Endometrial microvascular endothelial cells (primary cell): ENCODE data around the gene PROCR. TPM values are rescaled to one million over a fixed set of nuclear protein-coding genes. Genes with fewer than 3 reads are reported as not detected.
"Not testable (repeated sequence)": the region's sequence is repeated elsewhere in the genome, so short reads cannot be mapped to it uniquely, and the experiment has no call there.

Experiments used
- in situ Hi-C: cut with HindIII; loops from 2 replicates; pipeline ENCODE4 v1.10.0; 2017; ENCODE audit warnings: low sequenced_read_pairs, low pct_unique_long_range_greater_than_20kb; ENCODE audit errors: inconsistent ontology term
- total RNA-seq: library from RNA; depleted of rRNA; stranded (reverse); fragments of >200 nt; gene quantifications from one replicate; pipeline ENCODE4 v1.2.3, GENCODE V29; 2015; ENCODE audit errors: inconsistent ontology term

PROCR gene
- total RNA-seq, 1 donor from 2014 or later = 344 TPM

- in situ Hi-C loops = no loop called here
These were observed 14.9 kb upstream of the PROCR start for GRCh38 chr20:35156978-35157377.

DNA sequence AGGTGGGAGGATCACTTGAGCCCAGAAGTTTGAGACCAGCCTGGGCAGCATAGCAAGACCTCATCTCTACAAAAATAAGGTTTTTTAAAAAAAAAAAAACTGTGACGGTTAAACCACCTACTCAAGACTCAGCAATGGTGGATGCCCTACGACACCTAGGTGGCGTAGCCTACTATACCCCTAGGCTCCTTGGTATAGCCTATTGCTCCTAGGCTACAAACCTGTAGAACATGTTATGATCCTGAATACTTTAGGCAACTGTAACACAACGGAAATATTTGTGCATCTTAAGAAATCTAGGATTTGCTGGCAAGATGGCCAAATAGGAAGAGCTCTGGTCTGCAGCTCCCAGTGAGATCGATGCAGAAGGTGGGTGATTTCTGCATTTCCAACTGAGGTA is 11.5 kb upstream of the PROCR start:
- in situ Hi-C loops = not testable (repeated sequence)

DNA sequence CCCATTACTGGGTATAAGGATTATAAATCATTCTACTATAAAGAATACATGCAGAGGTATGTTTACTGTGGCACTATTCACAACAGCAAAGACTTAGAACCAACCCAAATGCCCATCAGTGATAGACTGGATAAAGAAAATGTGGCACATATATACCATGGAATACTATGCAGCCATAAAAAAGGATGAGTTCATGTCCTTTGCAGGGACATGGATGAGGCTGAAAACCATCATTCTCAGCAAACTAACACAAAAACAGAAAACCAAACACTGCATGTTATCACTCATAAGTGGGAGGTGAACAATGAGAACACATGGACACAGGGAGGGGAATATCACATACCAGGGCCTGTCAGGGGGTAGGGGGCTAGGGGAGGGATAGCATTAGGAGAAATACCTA is 7.3 kb upstream of the PROCR start:
- in situ Hi-C loops = not testable (repeated sequence)

- in situ Hi-C loops = no loop called here
These were observed 6.4 kb upstream of the PROCR start for GRCh38 chr20:35165221-35166185.

- in situ Hi-C loops = no loop called here
These were observed 5.5 kb upstream of the PROCR start for GRCh38 chr20:35166242-35166830.

GRCh38 chr20:35167787-35168186 is 4.1 kb upstream of the PROCR start:
- in situ Hi-C loops = no loop called here

- in situ Hi-C loops = not testable (repeated sequence)
These were observed 3.0 kb upstream of the PROCR start for GRCh38 chr20:35168701-35169409.

DNA sequence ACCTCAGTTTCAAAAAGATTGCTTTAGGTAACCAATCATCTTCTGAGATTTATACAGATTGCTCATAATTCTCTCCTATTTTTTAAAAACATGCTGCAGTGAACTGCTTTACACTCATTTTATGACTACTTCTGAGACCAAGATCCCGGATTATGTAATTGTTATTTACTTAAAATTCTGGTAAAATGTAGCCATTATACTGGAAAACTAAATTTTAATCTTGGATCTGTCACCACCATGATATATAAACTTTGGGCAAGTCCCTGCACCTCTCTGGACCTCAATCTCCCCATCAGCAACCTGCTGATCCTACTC is 477 bp upstream of the PROCR start:
- in situ Hi-C loops = no loop called here

GRCh38 chr20:35172434-35172806 is 548 bp downstream of the PROCR start:
- in situ Hi-C loops = no loop called here

GRCh38 chr20:35173576-35174192 is 1.8 kb downstream of the PROCR start:
- in situ Hi-C loops = no loop called here

GRCh38 chr20:35174458-35175216 is 2.8 kb downstream of the PROCR start:
- in situ Hi-C loops = no loop called here

DNA sequence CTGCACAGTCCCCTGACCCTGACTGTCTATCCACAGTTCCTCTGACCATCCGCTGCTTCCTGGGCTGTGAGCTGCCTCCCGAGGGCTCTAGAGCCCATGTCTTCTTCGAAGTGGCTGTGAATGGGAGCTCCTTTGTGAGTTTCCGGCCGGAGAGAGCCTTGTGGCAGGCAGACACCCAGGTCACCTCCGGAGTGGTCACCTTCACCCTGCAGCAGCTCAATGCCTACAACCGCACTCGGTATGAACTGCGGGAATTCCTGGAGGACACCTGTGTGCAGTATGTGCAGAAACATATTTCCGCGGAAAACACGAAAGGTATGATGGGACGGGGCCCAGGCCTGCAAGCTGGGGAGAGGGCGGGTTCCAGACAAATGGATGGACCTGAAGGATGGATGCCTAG is 4.3 kb downstream of the PROCR start:
- in situ Hi-C loops = no loop called here

GRCh38 chr20:35179292-35180212 is 7.7 kb downstream of the PROCR start:
- in situ Hi-C loops = no loop called here

GRCh38 chr20:35180266-35180665 is 8.4 kb downstream of the PROCR start:
- in situ Hi-C loops = no loop called here

DNA sequence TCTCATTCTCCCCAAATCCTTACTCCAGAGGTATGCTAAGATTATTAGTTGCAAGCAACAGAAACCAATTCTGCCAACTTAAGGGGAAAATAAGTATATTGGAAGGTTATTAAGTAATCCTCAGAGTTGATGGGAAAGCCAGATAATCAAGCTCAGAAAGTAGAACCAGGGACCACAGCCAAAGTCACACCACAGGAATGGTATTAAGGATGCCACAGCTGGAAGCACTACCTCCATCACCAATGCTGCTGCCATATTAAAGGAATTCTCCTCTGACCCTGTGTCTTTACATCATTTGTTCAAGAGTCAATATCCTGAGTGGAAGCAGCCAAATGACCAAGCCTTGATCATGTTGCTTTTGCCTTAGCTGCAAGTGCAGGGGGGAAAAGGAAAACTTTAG is 9.9 kb downstream of the PROCR start:
- in situ Hi-C loops = no loop called here

GRCh38 chr20:35186691-35187289 is 14.9 kb downstream of the PROCR start:
- in situ Hi-C loops = not testable (repeated sequence)

GRCh38 chr20:35187584-35188190 is 15.8 kb downstream of the PROCR start:
- in situ Hi-C loops = no loop called here
